NCI-H510A treated with DMSO at 0.1 percent for 48 hours (cell line): ENCODE data around the gene LRP10.

Experiments used
- DNase-seq: peaks from one replicate; lab custom pipeline; 2025; lab: John Stamatoyannopoulos, UW

LRP10 gene

DNA sequence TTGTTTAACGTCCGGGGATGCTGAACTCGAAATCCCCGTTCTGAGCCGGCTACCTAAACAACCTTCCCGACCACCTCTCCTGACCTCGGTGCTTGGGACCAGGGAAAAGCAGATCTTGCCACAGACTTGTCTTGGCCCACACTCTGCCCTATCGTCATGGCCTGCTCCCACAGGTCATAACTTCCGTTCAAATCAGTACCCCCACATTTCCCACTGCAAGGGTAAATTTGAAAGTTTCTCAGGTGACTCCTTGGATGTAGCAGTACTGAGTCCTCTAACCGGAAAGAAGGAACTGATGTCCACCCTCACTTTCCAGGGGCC is 48.0 kb downstream of the LRP10 start:
- DNase-seq = no peak

DNA sequence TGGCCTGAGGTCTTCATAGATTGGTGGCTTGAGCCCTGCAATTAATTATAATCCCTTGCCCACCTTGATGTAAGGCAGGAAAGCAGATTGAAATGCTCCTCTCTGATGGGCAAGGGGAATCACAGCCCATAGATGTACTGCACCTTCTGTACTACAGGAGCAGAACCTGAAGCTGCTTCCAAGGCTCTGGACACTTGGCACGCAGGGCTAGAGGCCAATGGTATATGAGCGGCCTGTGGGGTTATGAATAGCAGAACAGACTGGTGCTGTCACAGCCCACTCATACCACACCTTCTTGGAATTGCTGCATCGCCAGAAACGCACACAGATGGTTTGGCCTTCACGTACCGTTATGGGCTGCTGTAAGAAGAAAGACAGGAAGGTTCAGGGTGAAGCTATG is 49.2 kb downstream of the LRP10 start:
- DNase-seq = no peak

DNA sequence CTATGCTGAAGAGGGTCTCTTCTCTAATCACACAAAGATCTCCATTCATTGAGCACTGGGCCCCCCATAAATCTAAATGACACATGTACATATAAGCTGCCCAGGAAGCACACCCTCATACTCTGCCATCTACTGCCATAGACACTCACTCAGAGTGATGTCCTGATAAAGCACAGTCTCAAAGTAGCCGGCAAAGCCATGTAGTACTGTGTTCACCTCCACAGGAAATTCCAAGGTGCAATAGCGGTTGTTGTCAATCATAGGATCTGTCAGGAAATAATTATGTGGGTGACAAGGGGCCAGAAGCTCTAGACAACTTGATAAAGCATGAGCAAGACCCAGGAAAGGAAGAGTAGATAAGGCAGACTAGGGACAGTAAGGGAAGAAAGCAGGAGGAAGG is 50.8 kb downstream of the LRP10 start:
- DNase-seq = no peak

DNA sequence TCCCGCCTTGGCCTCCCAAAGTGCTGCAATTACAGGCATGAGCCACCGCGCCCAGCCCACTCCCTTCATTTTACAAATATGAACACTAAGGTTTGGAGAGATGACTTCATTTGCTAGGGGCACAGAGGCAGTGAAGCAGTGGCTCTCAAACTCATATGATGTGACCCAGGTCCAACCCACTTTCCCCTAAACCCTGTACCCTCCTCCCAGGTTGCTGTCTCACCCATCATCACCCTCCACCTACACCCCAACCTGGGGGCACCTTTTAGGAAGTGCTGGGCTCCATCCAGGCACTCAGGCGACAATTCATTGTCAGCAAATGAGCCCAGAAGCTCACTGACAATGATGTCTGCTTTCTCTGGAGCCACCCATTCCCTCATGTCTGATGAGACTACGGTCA is 52.2 kb downstream of the LRP10 start:
- no peak for DNase-seq

DNA sequence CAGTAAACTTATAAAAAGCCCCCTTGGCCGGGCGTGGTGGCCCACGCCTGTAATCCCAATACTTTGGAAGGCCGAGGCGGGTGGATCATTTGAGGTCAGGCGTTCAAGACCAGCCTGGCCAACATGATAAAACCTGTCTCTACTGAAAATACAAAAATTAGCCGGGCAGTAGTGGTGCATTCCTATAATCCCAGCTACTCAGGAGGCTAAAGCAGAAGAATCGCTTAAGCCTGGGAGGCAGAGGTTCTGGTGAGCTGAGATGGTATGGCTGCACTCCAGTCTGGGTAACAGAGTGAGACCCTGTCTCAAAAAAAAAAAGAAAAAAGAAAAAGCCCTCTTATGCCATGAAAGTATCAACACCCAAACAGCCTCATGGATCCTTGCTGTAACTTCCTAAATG is 54.0 kb downstream of the LRP10 start:
- no peak for DNase-seq

DNA sequence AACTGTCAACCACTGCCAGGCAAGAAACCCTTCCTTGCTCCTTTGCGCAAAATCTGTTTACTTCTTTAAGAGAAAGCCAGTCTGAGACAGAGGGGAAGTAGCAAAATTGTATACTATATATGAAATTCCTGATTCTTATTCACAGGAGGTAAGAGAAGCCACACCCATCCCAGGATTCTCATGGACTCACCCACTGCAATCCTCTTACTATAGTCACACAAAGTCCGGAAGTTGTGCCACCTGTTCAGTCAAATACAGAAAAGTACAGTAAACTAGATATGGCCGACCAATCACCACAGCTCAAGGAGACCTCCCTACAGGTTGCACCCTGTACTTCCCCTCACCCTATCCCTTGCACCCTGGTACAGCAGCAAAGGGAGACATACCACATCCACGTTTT is 54.8 kb downstream of the LRP10 start:
- DNase-seq = no peak

DNA sequence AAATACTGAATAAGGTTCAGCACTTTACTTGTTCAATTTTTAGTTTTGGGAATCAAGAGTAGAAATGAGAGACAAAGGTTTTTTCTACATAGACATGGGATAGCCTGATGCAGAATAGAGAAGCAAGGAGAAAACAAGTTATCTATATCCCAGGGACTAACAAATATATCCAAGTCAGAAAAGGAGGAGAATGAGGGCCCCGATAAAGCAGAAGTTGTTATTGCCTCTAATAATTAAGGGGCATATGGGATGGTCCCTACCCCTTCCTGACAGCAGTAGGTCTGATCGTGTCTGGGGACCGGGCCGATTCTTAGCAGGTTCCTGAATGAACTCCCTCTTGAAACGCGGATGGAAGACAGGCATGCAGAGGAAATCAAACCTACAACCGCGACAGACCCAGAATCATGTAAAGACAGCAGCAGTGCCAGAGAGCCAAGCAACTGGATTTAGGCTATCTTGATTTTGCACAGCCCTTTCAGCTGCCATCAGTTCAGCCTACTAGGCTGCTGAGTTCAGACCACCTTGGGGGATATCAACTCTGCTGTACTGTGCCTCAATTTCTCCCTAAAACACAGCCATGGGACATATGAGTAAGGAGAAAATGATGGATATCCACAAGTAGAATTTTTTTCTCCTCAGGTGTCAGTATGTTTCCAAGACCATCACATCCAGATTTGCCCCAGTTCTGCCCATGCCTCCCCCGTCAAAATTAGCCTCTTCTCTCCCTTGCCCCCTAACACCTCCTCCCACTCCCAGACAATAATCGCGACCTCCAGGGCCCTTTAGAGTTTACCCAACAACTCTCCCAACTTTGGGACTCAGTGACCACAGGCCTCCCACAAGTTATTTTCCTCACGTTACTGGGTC is 56.9 kb downstream of the LRP10 start:
- DNase-seq = no peak

DNA sequence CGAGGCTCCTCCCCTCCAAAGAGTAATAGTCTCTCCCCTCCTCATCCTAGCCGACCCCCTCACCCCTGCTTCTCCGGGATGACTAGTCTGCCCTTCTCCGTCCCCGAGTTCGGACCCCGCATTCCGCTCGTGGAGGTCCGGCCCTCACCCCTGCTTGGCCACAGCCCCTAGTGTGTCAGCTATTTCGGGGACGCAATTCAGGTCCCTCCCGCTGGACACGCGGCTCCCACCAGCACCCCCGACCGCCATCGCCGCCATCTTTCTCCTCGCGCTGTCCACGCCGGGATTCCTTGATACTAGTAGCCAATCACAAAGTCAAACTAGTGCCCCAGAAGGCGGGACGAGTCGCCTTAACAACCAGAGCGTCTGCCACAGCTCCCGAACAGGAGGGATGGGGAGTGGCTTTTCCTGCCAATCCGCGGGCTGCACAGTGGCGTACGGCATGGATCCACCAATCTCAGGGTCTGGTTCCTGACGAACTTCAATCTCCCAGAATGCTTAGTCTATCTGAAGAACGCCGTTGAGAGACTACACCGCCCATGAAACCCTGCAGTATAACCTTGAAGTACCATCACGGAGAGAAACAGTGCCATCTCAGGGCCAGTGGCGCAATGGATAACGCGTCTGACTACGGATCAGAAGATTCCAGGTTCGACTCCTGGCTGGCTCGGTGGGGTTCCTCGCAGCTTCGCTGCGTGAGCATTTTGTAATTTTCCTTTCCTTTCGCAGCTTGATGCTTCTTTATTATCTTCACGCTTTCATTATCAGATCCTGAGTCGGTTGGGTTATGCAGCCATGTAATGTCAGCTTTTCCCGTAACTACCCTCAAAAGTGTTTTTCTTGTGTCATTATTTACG is 57.8 kb downstream of the LRP10 start, which contains the start of gene PRMT5:
Gene PRMT5 (minus strand): TSS at position 273 of the 857 bp plus-strand sequence. CDS start 15 bp downstream, at position 258.
- peak; percentile 97 for DNase-seq

DNA sequence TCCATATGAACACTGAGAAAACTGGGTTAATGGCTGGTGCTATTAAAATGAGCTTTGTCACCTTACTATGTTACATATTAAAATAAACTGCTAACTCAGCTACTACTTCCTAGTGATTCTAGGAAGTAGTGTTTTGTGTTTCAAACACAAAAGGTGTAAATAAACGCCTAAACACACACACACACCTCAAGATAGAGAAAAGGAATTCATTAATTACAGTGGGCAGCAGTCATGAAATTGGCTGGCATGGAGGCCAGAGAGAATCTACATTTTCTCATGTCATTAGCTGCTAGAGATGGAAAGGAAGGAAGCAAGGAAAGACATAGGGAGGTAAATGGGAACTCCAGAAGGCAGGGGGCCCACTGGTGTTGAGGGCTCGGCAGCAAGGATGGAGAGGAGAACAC is 58.4 kb downstream of the LRP10 start:
- DNase-seq = no peak
